GM19452 (cell line): ENCODE results near the gene OR4S2.
A peak's percentile ranks its signal among the peaks of the same experiment; 100 is the strongest.

Experiments used
- ATAC-seq: cut with Tn5 transposase; IDR thresholded peaks from one replicate; pipeline ENCODE4 v1.9.1; 2021; ENCODE audit not compliant: unreplicated experiment

OR4S2 gene, protein sequence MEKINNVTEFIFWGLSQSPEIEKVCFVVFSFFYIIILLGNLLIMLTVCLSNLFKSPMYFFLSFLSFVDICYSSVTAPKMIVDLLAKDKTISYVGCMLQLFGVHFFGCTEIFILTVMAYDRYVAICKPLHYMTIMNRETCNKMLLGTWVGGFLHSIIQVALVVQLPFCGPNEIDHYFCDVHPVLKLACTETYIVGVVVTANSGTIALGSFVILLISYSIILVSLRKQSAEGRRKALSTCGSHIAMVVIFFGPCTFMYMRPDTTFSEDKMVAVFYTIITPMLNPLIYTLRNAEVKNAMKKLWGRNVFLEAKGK

DNA sequence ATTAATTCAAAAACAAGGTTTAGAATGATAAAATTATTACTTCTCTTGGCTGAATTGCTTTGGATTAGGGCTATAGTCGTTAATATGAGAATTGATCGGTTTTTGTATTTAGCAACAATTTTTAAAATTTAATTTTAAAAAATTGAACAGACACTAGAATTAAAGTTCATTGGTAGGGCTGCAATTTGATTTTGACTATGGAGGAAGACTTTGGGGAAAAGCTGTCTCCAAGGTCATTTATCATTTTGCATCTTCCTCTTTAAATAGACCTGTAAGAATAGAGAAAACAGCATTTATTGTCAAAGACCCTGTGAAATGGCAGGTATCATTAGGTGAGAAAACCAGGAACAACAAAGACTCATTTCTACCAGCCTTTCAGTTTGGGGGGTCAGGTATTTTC is at the start of gene OR4S2:
Gene OR4S2 (plus strand): TSS at position 301 of the 400 bp plus-strand sequence. CDS start 2,577 bp downstream, outside the sequence.
- ATAC-seq = no peak

DNA sequence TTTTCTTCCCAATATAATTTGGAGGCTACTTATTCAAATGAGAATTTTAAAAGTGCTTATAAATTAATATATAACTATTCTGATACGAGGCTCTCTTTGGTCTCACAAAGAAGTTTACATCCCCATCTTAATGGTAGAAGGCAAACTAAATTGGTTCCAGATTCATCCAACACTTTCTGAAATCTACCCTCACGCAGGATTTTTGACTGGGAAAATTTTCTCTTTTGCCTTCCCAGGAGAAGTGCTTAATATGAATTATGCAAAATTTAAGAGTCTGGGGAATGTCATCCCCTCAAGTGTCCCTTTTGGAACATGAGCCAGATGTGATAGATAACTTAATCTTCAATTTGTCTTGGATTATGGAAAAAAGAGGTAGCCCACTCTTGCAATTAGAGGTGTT is 40.6 kb upstream of the OR4S2 start, which contains the start of gene OR4C11:
Gene OR4C11 (minus strand): TSS at position 101 of the 400 bp plus-strand sequence. CDS start 3,272 bp downstream, outside the sequence.
- no peak for ATAC-seq

DNA sequence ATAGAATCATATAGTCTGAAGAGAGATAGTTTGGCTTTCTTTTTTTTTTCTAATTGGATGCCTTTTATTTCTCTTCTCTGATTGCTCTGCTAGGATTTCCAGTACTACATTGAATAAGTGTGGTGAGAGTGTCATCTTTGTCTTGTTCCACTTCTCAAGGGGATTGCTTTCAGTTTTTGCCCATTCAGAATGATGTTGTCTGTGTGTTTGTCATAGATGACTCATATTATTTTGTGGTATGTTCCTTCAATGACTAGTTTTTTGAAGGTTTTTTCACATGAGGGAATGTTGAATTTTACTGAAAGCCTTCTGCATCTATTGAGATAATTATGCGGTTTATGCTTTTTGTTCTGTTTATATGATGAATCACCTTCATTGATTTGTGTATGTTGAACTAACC is 23.6 kb upstream of the OR4S2 start:
- ATAC-seq = no peak

DNA sequence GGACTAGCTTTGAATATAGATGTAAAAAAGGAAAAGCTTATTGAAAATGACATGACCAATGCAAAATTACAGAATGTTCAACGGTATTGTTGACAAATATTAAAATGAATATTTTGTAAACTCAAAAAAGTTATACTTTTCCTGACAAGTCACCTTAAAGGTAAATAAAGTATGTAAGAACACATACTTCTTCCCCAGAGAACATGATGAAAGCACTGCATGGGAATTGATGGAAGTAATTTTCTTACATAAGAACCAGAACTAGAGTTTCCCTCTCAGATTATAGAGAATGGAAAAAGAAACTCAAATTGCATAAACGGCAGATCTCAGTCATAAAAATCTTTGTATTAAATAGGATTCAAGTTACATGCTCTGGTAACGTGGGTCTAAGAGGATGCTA is 13.3 kb upstream of the OR4S2 start, which contains the start of gene OR4P4:
Gene OR4P4 (plus strand): TSS at position 301 of the 400 bp plus-strand sequence.
- no peak for ATAC-seq

DNA sequence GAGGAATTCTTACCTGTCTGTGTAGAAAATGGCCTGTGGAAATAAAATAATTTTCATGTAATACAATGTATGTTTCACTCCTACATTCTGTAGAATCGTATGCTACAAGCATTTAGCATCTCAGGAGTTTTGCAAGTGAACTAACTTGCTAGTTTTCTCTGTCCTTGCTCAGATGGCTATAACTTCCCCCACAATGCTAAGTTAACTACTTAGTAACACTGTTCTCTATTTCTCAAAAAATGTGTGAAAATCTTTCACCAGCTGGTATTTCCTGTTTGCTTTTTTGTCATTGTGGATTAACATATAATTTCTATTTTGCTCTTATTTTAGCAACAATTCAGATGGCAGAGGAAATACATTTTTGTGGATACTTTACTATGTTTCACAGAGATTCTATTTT is 4.4 kb downstream of the OR4S2 start:
- ATAC-seq = no peak

DNA sequence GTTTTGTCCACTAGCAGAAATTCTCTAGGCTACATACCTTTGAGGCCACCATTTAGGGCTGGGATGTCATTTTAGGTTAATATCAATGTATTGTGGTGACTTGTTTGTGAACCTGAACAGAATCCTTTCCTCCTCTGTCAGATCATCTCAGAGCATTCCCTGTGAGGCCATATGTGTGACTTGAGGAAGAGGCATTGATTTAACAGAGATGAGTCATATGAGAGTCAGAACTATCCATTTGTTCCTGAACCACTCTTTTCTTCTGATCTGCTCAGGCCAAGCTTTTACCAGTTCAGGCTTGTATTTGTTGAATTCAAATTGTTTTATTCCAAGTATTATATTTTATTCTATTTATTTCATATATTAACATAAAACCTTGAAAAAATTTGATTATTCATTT is 7.0 kb downstream of the OR4S2 start:
- ATAC-seq = no peak

DNA sequence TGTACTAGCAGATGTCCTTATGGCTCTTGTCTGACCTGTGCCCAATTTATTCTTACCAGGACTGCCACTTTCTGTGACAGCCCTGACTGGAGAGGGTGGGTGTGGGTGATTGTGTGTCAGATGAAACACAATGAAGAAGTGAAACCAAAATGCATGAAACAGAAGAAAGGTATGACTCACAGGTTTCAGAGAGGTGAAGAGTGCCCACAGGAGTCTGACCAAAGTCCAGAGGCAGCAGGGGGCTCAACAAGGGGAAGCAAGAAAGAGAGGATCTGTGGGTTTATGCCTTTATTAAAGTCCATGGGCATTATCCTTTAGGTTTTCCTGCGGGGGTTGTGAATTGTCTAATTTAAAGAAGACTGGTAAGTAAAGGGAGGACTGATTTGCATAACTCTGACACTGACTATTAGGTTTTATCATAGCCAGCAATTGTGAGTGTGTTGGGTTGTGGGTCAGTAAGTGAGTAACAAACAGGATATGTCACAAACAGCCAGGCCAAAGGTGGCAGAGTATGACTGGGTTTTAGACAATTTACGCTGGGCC is 10.0 kb downstream of the OR4S2 start:
- ATAC-seq = peak; percentile 91

DNA sequence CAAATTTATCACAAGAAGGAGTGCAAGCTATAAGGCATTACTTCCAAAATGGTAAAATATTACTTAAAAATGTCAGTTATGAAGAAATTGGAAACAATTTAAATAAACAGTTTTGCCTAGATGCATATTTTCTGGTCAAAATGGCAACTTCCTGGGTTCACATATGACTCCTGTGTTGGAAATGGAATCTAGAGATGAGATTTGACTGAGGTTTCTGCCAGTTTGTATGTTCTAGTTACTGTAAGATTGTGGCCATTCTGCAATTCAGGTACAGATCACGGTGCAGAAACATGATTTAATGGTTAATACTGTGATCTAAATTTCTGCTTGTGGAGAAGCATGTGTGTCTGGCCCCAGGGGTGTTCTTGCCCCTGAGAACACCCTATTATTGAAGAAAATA is 10.5 kb downstream of the OR4S2 start:
- peak; percentile 47 for ATAC-seq

DNA sequence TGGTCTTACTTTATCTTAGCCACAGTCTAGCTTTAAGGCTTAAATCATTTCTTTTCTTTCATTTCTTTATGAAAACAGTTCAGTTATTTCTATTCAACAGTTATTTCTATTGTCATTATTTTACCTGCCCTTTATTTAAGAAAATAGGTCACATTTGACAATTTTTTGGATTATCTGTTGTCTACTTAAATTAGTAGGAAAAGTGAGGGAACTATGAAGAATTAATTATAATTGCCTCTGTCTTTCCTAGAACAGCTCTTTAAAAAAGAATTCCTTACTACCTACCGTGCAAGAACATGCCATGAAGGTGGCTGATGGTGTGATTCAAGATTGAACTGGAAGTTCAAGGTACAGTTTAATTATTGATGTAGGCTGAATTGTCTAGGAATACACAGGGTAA is 13.8 kb downstream of the OR4S2 start, which contains the start of gene OR4C6:
Gene OR4C6 (plus strand): TSS at position 301 of the 400 bp plus-strand sequence. CDS start 2,966 bp downstream, outside the sequence.
- ATAC-seq = no peak

DNA sequence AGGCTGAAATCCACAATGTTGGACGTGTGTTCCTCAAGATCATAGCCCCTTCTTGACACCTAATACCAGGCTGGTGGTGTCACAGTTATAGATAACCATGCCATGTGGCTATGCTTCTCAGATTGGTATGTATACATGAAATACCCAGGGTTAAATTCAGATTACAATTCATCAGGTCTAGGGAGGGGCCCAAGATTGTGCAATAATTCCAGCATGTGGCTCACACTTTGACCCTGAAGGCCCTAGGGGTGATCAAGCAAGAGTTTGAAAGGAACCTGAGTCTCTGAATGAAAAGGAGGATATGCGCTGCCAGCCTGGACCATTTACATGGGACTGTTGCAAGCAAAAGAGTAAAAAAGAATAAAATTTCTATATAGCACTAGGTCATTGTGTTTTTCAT is 21.2 kb downstream of the OR4S2 start:
- ATAC-seq = no peak

DNA sequence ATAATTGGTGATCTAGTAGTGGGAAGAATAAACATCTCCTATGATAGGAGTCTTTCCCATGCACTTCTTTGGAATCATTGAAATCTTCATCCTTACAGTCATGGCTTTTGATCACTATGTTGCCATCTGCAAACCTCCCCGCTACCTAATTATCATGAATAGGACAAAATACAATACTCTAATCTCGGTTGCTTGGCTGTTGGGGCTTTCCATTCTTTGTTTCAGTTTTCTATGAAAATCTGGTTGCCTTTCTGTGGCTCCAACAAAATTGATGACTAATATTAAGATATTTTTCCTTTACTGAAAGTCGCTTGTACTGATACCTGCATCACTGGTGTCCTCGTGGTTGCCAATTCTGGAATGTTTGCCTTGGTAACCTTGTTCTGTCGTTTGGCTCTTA is 25.7 kb downstream of the OR4S2 start:
- ATAC-seq = no peak

DNA sequence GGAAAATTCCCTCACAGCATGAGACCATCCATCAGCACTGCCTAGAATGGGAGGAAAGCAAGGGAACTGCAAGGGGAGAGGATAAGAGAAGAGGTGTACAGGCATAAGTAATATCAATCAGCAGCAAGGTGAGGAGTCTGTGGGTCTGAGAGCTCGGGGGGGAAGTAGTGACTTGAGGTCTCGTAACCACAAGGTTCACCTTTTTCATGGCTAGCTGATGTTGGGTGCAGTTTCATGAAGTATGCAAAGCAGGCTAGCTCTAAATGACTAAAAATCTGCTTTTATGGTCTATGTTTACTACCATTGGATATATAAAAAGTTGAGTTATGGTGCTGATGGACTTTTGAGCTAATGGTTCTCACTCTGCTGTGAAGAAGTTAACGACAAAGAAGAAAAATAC is 49.7 kb downstream of the OR4S2 start:
- no peak for ATAC-seq

DNA sequence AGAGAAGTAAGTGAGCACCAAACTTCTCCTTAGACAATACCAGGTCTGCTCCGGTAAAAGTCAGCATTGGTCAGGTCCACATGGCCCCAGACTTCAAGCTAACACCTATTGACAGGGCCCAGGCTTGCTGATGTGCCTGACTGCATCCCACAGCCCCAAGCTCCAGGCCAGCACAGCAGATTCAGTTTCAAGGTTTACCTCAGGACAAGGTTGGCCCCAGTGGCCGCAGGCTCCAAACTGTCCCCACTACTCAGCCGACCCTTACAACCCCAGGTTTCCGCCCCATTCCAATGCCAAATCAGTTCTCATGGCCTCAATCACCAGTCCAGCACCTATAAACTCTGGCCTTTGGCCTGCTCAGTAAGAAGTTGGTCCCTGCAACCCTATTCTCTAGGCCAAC is 53.3 kb downstream of the OR4S2 start:
- ATAC-seq = no peak
